GM18873 (cell line): Measurements from ENCODE around the gene TPRG1L.
"Not testable (repeated sequence)": the region's sequence is repeated elsewhere in the genome, so short reads cannot be mapped to it uniquely, and the experiment has no call there.

Source experiments
- ATAC-seq: cut with Tn5 transposase; IDR thresholded peaks from one replicate; pipeline ENCODE4 v1.9.1; 2021; ENCODE audit warnings: mild to moderate bottlenecking, moderate library complexity, moderate number of reproducible peaks; ENCODE audit not compliant: unreplicated experiment, low FRiP score

Gene TPRG1L

DNA sequence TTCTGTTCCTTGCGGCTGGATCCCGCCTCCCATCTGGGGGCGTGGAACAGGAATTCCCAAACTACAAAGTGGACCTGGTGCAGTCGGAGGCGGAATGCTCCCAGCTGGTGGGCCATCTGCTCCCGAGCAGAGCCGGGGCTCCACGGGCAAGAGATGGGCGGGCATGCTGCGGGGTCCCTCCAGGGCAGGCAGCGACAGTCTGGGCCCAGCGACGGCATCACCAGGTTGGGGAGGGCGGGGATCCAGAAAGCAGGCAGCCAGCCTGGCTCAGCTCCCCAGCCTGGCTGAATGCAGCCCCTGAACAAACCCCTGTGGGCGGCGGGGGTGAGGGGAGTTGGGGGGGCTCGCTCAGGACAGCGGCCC is 17.1 kb upstream of the TPRG1L start:
- ATAC-seq = no peak

DNA sequence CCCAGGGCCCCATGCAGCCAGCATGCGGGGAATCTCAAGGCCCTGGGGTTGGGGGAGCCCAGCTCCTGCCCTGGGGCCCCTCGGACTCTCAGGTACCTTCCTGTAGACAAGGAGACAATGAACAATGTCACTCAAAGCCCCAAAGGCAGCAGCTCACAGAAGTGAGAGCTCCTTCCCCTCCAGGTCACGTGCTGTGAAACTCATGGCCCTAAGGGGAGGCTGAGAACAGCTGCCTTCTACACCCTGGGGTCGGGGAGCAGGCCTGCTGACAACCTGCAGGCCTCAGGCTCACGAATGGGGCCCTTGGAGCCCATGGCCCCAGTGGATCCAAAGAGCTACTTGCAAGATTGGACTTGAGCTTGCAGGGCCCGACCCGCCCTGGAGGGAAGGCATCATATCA is 16.7 kb upstream of the TPRG1L start:
- ATAC-seq = no peak

DNA sequence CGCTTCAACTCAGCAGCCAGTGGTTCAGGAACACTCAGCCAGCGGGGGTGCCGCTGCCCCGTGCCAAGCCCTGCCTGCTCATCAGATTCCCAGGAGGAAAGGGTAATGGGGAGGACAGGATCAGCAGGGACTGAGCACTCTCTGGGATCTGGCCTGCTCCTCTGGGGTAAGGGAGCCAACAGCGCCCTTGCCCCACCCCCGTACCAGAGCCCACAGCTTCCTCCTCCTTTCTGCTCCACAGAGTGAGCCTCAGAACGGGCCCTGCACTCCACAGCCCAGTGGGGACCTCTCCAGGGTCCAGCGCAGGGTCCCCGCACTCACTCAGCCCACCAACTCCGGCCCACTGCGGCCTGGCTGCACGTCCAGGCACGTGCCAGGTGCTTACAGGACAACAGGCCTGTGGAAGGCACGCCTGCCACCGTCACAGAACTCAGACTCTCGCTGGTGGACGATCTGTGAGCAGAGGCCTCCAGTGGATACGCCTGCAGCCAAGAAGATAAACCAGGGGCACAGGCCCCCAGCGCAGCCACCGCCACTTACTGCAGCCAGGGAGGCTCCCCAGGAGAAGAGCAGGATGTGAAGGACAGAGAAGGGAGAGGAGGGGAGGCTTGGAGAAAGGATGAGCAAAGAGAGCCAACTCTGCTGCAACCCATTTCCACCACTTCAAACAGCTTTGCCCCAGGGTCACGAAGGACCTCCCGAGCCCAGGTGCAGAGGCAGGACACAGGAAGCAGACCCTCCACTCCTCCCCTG is 15.6 kb upstream of the TPRG1L start:
- no peak for ATAC-seq

DNA sequence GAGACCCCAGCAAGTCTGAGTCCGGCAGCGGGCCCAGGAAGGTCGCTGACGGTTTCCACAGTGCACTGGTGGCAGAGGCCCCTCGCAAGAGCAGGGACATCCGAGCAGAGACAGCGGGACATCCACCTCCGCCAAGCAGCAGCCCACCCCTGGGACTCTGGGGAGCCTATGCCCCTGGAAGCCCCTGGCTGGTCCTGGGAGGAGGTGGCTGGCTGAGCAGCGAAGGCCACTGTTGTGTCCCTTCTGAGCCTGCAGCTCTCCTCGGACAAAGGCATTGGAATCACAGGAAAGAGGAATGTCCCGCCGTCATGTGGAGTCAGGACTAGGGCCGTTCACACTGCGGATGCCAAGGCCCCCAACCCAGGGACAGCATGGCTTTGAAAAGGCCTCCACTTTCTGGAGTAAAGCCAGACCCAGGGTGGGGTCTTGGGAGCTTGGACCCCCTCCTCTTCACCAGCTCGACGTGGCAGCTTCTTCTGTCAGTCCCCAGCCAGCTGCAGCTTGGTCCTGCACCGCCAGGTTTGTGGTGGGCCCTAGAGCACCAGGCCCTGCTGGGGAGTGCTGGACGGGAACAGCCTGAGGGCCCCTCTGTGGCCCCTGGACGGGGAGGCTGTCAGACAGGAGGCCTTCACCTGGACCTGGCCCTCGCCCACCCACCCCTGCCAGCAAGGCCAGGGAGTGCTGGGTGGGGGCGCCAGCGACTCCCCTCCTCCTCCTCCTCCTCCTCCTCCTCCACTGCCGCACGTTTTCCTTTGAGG is 14.9 kb upstream of the TPRG1L start:
- no peak for ATAC-seq

DNA sequence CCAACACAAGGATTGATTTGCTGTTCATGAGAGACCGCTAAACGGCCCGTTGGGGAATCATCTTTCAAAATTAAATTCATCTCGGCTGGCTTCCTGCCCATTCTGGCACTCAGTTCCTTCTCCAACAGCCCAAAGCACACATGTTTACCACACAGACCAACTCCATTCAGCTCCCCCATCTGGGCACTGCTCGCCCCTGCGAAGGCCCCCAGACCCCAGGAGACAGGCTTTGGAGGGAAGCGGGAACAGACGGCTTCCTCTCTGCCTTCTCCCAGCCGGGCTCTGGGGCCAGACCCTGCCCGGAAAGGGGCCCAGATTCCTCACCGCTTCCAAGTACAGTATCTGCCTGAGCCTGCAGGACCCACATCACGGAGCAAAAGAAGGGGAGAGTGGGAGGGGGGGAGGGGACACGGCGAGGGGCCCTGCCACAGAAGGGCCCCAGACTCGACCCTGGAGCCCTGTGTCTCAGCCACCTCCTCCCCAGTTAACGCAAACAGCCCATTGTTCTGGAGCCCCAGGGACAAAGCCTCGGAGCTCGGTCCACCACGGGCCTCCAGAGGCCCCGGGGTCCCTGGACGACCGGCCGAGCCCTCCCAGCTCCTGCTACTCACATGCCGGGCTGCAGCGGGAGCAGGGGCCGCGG is 14.2 kb upstream of the TPRG1L start:
- no peak for ATAC-seq

DNA sequence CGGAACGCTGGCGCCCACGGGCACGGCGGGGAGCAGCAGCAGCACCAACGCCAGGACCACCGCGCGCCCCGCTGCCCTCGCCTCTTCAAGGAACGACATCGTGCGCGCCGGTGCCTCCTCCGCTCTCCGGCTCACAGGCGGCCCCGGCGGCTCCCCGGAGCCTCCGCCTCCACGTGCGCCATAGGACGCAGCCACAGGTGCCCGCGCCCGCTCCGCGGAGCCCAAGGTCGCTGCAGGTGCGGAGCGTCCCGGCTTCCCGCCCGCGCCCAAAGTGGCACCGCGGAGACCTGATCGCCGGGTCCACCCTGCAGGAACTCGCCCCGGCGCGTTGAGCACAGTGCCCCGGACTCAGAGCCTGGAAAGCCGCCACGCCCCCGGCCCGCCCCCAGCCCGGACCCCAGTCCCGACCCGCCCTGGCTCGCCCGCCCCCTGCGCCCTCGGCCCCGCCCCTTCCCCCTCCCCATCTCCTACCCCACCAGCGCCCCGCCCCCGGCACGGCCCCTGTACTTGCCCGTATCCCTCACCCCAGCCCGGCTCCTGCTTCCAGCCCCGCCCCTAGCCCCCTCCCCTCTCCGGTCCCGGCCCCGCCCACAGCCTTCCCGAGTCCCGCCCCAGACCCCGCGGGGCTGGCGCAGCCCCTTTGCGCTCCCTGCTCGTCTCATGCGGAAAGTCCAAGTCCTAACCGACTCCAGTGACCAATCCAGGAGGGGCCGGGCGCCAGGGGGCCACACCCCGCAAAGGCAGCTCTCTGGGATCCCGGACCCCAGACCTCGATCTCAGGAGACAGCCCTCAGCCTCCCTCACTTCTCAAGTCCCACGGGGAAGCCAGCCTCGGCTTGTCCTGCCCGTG is 13.4 kb upstream of the TPRG1L start, which contains the start of gene MEGF6:
Gene MEGF6, minus strand, starts transcription at position 339 of the 850 bp plus-strand sequence. Its CDS starts 240 bp downstream, at position 99.
- ATAC-seq = no peak

DNA sequence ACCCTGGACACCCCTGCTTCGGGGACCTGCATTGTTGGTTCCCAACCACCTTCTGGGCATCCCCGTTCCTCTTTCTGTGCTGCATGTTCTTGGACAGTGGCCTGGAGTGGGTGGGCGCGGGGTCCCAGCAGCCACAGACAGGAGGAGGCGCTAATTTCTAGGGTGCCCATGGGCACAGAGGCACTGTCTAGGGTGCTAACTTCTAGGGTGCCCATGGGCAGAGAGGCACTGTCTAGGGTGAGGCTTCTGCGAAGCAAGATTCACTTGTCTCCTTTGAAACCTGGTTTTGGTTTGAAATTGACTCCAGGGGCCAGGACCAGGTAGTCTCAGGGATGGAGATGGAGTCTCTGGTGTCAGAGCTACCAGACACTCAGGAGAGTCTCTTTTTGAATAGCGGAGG is 12.7 kb upstream of the TPRG1L start:
- ATAC-seq = no peak

DNA sequence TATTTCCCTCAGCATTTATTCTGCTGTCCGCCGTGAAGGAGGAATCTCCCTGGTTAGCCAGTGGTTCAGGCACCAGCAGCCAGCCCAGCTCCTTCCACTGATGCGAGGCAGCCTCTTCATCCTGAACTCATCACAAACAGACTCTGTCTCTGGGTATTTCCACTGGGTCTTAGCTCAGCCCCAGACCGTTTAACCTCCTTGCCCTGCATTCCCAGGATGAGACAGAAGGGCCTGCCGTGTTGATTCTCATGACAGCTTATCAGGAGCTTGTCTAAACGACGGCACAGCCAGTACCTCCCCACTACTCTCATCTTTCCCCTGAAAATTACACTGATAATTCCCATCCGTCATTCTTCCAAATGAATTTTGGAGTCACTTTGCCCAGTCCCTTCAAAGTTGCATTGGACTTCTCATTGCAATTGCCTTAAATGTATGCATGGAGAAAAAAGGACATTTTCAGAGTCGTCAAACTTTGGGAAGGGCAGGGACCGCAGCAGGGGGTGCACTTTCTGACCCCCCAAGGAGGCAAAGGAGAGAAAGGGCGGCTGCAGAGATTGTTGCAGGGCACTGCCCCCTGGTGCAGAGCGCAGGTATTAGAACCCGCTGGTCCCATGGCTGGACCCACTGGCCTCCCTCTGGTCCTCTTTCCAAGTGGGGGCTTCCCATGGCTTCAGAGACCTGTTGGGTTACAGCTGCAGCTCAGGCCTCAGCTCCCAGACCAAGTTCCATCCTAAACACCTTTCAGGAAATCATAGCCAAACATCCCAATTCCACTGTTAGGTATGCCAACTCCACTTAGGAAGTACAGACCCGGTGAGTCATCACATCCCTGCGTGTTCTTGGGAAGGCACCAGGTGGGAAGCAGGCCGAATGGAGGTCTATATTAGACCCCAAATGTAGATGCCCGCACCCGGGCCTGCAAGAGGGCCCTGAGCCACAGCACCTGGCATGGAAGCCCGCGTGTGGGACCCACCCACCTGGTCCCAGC is 9.8 kb upstream of the TPRG1L start:
- no peak for ATAC-seq

DNA sequence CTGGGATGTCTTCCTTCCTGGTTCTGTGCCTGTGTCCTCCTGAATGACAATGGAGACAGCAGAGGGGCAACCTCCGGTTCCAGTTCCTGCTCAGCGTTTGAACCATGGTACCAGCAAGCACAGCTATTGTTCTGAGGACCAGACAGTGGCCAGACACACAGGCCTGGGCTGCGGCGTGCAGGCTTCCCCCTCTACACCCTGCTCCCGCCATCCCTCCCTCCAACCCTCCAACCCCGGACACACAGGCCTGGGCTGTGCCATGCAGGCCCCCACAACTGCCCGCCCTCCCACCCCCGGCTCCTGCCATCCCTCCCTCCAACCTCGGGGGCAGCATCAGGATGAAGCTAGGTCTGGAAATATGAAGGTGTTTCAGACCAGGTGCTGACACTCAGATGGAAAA is 8.0 kb upstream of the TPRG1L start:
- ATAC-seq = no peak

DNA sequence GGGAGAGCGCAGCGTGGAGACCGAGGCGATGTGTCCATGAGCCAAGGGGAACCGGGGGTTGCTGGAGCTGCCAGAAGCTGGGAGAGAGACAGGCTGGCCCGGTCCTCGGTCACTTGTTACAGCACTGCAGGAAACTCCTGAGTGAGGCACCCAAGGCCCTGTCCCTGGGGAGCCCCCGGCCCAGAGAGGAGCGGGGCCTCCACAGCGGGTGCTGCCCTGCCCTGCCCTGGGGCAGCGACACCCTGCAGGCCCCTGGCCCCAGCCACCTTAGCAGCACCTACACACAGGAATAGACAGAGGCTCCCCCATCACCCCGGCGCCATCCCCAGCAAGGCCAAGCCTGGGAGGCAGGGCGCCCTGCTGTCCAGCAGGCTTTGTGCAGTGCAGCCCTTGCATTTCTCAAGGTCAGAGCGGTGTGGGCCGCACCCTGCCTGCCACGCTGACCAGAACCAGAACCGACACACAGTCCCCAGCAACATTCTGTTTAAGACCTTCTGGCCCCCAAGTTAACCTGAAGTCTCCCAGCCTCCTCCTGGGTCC is 6.9 kb upstream of the TPRG1L start:
- no peak for ATAC-seq

DNA sequence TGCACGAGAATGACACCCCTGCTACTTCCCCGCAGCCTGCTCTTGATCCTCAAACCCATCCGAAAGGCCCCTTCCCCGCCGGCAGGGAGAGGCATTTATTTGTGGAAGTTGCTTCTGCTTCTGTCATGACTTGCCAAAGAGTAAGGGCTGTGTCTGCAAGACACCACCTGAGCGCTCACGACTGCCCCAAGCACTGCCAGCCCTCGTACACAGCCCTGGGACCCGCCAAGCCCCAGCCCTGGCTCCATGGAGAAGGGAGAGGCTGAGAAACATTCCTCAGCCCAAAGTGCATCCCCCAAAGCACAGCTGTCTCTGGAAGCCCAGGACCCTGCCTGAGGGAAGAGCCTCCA is 6.3 kb upstream of the TPRG1L start:
- ATAC-seq = no peak

DNA sequence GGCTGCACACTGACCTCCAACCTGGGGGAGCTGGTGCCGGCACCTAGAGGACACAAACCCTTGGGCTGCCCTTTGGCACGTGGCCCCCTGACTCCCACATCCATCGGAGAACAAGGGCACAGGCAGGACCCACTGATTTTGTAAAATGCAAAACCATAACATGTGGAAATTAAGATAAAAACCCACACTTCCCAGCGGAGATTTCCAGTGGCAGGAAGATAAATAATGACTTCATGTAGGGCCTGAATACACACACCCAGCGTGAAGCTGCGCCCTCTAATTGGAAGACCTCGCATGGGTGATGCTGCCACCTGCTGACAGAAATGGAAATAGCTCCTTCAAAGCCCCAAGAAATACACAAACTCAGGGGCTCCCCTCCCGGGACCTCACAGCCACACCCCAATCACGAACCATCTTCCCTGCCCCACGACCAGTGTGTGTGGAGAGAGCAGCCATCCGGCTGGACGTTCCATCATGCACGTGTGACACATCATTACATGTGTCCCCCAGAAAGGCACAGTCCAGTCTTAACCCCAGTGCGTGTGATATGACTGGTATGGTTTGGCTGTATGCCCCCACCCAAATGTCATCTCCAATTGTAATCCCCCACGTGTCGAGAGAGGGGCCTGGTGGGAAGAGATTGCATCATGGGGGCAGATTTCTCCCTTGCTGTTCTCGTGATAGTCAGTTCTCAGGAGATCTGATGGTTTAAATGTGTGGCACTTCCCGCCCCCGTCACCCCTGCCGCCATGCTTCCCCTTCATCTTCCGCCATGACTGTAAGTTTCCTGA is 5.7 kb upstream of the TPRG1L start:
- no peak for ATAC-seq

DNA sequence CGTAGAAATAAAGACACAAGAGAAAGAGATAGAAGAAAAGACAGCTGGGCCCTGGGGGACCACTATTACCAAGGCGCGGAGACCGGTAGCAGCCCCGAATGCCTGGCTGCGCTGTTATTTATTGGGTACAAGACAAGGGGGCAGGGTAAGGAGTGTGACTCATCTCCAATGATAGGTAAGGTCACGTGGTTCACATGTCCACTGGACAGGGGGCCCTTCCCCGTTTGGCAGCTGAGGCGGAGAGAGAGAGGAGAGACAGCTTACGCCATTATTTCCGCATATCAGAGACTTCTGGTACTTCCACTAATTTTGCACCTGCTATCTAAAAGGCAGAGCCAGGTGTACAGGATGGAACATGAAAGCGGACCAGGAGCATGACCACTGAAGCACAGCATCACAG is 4.1 kb upstream of the TPRG1L start:
- no peak for ATAC-seq

DNA sequence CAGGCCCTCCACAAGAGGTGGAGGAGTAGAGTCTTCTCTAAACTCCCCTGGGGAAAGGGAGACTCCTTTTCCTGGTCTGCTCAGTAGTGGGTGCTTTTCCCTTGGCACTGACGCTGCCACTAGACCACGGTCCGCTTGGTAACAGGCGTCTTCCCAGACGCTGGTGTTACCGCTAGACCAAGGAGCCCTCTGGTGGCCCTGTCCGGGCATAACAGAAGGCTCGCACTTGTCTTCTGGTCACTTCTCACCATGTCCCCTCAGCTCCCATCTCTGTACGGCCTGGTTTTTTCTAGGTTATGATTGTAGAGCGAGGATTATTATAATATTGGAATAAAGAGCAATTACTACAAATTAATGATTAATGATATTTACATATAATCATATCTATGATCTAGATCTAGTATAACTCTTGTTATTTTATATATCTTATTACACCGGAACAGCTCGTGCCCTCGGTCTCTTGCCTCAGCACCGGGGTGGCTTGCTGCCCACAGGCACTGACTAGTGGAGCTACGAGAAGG is 3.6 kb upstream of the TPRG1L start:
- not testable (repeated sequence) for ATAC-seq

DNA sequence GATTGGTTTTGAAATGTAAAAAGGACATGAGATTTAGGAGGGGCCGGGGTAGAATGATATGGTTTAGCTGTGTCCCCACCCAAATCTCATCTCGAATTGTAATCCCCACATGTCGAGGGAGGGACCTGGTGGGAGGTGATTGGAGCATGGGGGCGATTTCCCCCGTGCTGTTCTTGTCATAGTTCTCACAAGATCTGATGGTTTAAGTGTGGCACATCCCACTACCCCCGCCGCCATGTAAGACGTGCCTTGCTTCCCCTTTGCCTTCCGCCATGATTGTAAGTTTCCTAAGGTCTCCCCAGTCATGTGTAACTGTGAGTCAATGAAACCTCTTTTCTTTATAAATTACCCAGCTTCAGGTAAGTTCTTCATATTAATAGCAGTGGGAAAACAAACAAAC is 2.7 kb upstream of the TPRG1L start:
- not testable (repeated sequence) for ATAC-seq

DNA sequence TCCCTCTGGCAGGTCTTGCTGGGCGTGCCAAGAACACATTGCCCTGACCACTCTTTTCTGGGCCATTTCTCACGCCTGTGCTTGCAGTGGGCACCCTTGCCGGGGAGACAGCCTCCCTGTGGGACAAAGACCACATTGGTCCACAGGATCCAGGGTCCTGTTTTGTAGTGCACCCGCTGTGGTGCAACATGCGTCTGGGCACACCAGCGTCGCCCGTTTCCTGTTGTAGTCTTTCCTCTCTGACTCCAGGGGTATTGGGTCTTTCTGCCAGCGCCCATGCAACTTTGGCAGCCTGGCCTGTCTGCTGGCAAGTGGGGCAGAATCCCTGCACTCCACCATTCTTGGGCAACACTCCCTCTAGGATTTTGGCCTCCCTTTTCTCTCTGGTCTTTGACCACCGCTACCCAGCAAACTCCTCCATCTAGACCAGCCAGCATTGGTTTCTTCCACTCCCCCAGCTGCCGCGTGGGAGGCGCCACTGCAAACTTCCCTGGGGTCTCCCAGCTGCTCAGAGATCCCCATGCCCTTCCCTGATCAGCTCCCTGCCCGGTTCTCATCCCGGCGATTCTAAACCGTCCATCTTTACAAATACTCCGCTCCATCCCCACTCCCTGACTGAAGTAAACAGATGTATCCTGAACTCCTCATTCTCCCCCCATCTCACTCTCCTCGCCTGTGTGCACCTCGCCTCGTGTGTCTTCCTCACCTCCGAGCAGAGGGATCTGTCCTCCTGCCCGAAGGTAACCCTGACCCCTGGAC is 1.2 kb upstream of the TPRG1L start:
- no peak for ATAC-seq

DNA sequence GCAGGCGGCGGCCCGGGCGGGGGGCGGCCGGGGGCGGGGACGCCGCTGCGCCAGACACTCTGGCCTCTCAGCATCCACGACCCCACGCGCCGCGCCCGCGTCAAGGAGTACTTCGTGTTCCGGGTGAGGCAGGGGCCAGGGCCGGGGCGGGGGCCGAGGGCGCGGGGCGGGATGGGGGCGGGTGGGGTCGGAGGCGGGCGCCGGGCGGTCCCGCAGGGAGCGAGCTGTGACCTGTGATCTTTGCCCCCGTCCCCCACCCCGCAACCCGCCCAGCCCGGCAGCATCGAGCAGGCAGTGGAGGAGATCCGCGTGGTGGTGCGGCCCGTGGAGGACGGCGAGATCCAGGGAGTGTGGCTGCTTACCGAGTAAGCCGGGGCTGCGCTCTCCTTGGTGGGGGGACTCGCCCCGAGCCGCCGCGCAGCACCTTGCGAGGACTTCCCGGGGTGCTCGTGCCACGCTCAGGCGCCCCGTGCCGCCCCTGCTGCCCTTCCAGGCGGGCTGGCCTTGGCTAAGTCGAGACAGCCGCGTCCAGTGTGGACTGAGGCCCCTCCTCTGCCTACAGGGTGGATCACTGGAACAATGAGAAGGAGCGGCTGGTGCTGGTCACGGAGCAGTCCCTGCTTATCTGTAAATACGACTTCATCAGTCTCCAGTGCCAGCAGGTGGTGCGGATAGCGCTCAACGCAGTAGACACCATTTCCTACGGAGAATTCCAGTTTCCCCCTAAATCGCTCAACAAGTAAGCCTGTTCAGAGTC is 514 bp downstream of the TPRG1L start:
- no peak for ATAC-seq
